ENCODE data around the gene NPIPB2.
"Not testable (repeated sequence)": the region's sequence is repeated elsewhere in the genome, so short reads cannot be mapped to it uniquely, and the experiment has no call there.

Gene NPIPB2

DNA sequence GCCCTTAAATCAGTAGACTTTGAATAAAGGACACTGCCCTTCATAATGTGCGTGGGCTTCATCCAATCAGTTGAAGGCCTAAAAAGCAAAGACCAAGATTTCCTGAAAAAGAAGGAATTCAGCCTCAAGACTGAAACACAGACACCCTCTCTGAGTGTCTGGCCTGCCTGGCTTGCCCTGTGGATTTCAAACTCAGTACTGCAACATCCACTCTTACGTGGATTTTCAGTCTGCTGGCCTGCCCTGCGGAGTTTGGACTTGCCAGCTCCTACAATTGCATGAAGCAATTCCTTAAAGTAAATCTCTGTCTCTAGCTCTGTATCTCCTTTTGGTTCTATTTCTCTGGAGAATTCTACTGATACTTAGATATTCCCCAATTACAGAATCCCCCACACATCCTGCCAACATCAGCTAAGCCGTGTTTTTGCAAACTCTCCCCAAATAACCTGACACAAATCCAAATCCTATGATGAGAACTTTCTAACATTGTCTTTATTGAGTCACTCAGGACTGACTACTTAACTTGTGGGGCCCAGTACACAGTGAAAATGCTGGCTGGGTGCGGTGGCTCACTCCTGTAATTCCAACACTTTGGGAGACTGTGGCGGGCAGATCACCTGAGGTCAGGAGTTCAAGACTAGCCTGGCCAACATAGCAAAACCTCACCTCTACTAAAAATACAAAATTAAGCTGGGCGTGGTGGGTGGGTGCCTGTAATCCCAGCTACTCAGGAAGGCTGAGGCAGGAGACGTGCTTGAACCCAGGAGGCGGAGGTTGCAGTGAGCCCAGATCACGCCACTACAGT lies 15.9 kb upstream of the NPIPB2 start:
- no peak for DNase-seq (ENCODE audit: low read depth)

- DNase-seq (ENCODE audit: low read depth), result no peak
Observed at GRCh38 chr16:11956558-11956957, 14.7 kb upstream of the NPIPB2 start.

DNA sequence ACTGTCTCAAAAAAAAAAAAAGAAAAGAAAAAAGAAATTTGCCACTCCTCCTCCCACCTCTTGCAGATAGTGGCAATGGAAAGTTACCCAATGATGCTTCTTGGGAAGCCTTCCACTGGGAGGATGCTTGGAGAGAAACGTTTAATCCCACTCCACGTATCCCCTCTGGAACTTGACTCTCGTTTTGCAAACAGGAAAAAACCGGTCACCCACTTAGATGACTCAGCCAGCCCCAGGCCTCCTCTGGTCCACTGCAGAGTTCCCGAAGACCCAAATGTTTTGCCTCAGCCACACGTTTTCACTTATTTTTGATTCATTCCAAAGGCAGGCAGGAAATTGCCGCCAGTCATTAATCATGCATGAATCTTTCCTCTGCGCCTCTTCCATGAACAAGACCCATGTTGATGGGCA lies 13.9 kb upstream of the NPIPB2 start:
- DNase-seq (ENCODE audit: low read depth), result peak; percentile 96

GRCh38 chr16:11953576-11953975 lies 11.7 kb upstream of the NPIPB2 start:
- DNase-seq (ENCODE audit: low read depth), result not testable (repeated sequence)

GRCh38 chr16:11950388-11950787 lies 8.5 kb upstream of the NPIPB2 start:
- no peak for DNase-seq (ENCODE audit: low read depth)

GRCh38 chr16:11949527-11949926 lies 7.7 kb upstream of the NPIPB2 start:
- DNase-seq (ENCODE audit: low read depth), result peak; percentile 23

DNA sequence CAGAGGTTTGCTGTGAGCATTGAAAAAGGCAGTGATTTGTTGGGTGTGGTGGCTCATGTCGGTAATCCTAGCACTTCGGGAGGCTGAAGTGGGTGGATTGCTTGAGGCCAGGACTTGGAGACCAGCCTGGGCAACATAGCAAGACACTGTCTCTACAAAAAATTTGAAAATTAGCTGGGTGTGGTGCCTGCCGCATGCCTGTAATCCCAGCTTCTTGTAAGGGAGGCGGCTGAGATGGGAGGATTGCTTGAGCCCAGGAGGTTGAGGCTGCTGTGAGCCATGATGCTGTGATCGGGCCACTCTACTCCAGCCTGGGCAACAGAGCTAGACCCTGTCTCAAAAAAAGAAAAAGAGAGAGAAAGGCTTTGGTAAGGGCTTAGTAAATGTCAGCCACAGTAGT lies 7.0 kb upstream of the NPIPB2 start:
- DNase-seq (ENCODE audit: low read depth), result no peak

- no peak for DNase-seq (ENCODE audit: low read depth)
Observed at GRCh38 chr16:11946433-11946832, 4.6 kb upstream of the NPIPB2 start.

DNA sequence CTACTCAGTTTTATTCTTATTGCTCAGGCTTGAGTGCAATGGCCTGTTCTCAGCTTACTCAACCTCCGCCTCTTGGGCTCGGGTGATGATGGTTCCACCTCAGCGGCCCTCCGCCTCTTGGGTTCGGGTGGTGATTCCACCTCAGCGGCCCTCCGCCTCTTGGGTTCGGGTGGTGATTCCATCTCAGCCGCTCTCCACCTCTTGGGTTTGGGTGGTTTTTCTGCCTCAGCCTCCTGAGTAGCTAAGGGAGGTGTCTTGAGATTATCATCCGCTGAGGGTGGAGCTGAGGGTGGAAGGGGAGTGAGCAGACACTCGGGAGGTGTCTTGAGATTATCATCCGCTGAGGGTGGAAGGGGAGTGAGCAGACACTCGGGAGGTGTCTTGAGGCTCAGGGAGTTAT lies 14.5 kb downstream of the NPIPB2 start:
- DNase-seq (ENCODE audit: low read depth), result not testable (repeated sequence)

GRCh38 chr16:11924046-11924445 lies 17.8 kb downstream of the NPIPB2 start:
- DNase-seq (ENCODE audit: low read depth), result not testable (repeated sequence)

- DNase-seq (ENCODE audit: low read depth), result no peak
Observed at GRCh38 chr16:11916524-11917285, 25.1 kb downstream of the NPIPB2 start.

- DNase-seq (ENCODE audit: low read depth), result peak; percentile 88
Observed at GRCh38 chr16:11915644-11916523, 26.0 kb downstream of the NPIPB2 start, which contains the start of gene GSPT1. GSPT1 (minus strand) TSS chr16:11915956; CDS start chr16:11915720, 236 bp downstream.

GRCh38 chr16:11915114-11915643 lies 26.7 kb downstream of the NPIPB2 start:
- no peak for DNase-seq (ENCODE audit: low read depth)

DNA sequence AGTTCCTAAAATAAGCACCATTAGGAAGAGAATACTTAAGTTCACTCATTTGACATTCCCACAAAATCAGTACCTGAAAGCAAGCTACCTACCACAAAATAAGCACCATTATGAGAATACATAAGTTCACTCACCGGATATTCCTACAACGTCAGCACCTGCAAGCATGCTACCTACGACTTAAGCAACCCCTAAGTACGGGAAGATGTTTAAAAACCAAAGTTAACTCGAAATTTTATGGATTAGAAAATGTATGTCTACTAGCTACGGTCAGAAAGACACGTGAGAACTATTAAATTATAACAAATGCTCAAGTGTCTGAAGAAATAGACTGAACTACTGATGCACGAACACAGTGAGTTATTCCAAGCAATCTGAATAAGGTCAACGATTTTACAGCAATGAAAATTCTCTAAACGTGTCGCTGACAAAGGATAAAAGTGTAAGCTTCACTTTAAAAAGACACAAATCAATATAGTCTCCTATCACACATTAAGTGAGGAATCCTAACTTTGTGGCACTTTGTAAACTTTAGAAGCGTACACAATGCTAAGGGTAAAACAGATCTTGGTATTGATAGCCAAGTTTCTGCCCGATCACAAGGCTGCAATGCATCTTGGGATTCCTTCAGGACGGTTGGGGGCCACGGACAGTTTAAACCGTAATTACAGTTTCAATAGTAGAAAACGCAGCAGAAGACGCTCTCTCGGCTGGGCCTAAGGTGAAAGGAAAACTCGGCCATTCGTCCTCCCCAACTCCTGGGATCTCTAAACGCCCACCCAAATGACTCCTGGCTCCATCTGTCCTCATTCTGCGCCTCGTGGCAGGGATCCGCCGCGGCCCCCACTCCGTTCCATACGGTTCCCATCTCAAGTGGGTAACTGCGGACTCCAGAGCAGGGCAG lies 27.4 kb downstream of the NPIPB2 start:
- no peak for DNase-seq (ENCODE audit: low read depth)

DNA sequence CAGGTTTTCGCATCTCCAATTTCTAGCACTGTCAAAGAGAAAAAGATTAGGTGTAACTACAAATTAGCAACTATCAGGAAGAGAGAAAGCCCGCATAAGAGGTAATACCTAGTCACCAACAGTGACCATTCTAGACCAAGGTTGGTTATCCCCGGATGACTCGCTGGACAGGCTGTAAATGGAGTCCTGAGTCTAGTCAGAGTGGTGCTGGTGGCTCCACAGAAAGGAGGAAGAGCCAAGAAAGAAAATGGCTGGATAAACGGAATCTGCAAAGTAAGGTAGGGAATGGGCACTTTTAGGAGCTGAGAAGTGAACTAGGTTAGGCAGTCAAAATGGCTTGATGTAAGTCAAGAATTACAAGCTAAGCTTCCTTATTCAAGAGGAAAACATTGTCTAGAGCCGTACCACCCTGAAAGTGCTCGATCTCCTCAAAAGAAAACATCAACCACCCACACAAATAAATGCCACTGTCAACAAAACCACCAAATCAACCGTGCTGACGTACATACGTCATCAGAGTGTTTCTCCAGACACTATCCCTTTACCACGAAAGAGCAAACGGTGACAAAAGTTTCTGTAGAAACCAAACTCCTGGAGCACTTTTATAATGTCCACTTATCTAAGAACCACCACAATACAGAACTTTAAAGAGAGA lies 28.3 kb downstream of the NPIPB2 start:
- DNase-seq (ENCODE audit: low read depth), result no peak

DNA sequence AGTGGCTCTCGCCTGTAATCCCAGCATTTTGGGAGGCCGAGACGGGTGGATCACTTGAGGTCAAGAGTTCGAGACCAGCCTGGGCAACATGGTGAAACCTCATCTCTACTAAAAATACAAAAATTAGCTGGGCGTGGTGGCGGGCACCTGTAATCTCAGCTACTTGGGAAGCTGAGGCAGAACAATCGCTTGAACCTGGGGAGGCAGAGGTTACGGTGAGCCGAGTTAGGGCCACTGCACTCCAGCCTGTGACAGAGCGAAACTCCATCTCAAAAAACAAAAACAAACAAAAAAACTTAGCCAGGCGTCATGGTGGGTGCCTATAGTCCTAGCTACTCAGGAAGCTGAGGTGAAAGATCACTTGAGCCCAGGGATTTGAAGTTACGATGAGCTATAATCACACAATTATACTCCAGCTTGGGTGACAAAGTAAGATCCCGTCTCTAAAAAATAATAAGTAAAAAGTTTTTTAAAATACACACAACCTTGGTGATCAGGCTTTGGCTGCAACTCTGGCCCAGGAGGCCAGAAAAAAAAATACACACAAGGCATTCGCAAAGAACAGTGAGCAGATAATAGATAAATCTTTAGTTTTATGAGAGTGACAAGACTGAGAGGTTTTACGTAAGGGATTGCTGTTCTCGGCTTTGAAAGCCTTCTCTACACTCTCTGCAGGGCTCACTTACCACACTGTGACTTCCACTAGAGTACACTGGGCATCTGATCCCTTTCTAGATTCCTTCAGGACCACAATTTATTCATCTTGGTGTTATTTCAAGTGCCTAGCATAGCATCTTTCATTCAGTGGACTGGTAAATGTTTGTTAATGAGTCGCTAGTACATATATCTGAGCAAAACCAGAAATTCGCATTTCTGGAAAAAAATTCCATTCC lies 31.9 kb downstream of the NPIPB2 start:
- DNase-seq (ENCODE audit: low read depth), result no peak

GRCh38 chr16:11907160-11907970 lies 34.5 kb downstream of the NPIPB2 start:
- no peak for DNase-seq (ENCODE audit: low read depth)

- DNase-seq (ENCODE audit: low read depth), result no peak
Observed at GRCh38 chr16:11903906-11904305, 37.9 kb downstream of the NPIPB2 start.

Data from HS-5 (cell line).